CD4-positive, alpha-beta T cell (primary cell): ENCODE measurements around the gene CKB. TPM values are rescaled to one million over a fixed set of nuclear protein-coding genes. Genes with fewer than 3 reads are reported as not detected.

Experiments used
- ATAC-seq: fragments of 200-7000 bp; cut with Tn5 transposase; one replicate; pipeline ENCODE4 v1.10.0; 2022; ENCODE audit warnings: mild to moderate bottlenecking; ENCODE audit not compliant: poor library complexity
- CTCF ChIA-PET: fragments of 350-600 bp; sonication (Branson Sonifier 250); formaldehyde crosslinking; loops from one replicate; lab custom pipeline; 2021; ENCODE audit warnings: antibody characterized with exemption, inconsistent platforms; lab: Charles Lee
- POLR2A ChIA-PET: fragments of 350-600 bp; sonication (Branson Sonifier 250); formaldehyde crosslinking; loops from one replicate; lab custom pipeline; 2021; ENCODE audit warnings: antibody characterized with exemption, inconsistent platforms; lab: Charles Lee
- DNase-seq, 14 experiments: peaks; one replicate each; pipeline ENCODE4 v3.0.0-alpha.2; 2013 to 2020; ENCODE audit warnings: mixed read lengths in 2 of 14
- H3K27ac ChIP-seq, 2 donors: one replicate each; pipeline versions ENCODE4 v1.5.1 to v1.7.0; 2013; ENCODE audit warnings: low read length in 2 of 2, low read depth in 1 of 2, mild to moderate bottlenecking in 1 of 2
- H3K27me3 ChIP-seq, 2 experiments: 1 replicate in 1 of 2; 2 replicates in 1 of 2; pipeline versions ENCODE4 v1.6.1 to v1.7.0; 2013; ENCODE audit warnings: low read length in 2 of 2, control low read depth in 1 of 2, mild to moderate bottlenecking in 1 of 2, moderate library complexity in 1 of 2; ENCODE audit not compliant: insufficient read depth in 2 of 2, control insufficient read depth in 1 of 2
- H3K36me3 ChIP-seq: one replicate; pipeline ENCODE4 v1.6.1; 2013; ENCODE audit warnings: low read length, control low read depth; ENCODE audit not compliant: insufficient read depth
- H3K4me1 ChIP-seq: one replicate; pipeline ENCODE4 v1.6.1; 2013; ENCODE audit warnings: low read length, control low read depth; ENCODE audit not compliant: insufficient read depth
- H3K4me3 ChIP-seq: one replicate; pipeline ENCODE4 v1.5.1; 2013; ENCODE audit warnings: mild to moderate bottlenecking, low read length, moderate library complexity
- H3K9me3 ChIP-seq, 2 experiments: 1 replicate in 1 of 2; 2 replicates in 1 of 2; pipeline versions ENCODE4 v1.6.1 to v1.7.0; 2013; ENCODE audit warnings: low read length in 2 of 2, mild to moderate bottlenecking in 2 of 2, control low read depth in 1 of 2, moderate library complexity in 1 of 2; ENCODE audit not compliant: control insufficient read depth in 1 of 2, insufficient read depth in 1 of 2
- H3K27ac Mint-ChIP-seq: one replicate; pipeline ENCODE4 v1.8.0; 2020; ENCODE audit warnings: mixed read lengths
- H3K27me3 Mint-ChIP-seq: one replicate; pipeline ENCODE4 v1.8.0; 2021; ENCODE audit warnings: mixed read lengths
- H3K36me3 Mint-ChIP-seq: one replicate; pipeline ENCODE4 v1.8.0; 2021; ENCODE audit warnings: low read depth, mixed read lengths
- H3K4me1 Mint-ChIP-seq: one replicate; pipeline ENCODE4 v1.8.0; 2021; ENCODE audit warnings: low read depth, mixed read lengths
- H3K4me3 Mint-ChIP-seq: one replicate; pipeline ENCODE4 v1.8.0; 2020; ENCODE audit warnings: mild to moderate bottlenecking, mixed read lengths
- H3K9me3 Mint-ChIP-seq: one replicate; pipeline ENCODE4 v1.8.0; 2020; ENCODE audit warnings: mixed read lengths
- CTCF ChIP-seq: fragments of 200-600 bp; IDR thresholded peaks from one replicate; pipeline ENCODE4 v1.8.0; 2022; ENCODE audit warnings: antibody characterized with exemption, mild to moderate bottlenecking
- intact Hi-C, 2 experiments: fragments of 100-400 bp; cut with DNase I in 1 of 2; cut with micrococcal nuclease in 1 of 2; formaldehyde crosslinking; loops; one replicate each; pipeline versions ENCODE4 v1.15.1 to v1.9.0; 2023 to 2025; cut with DNase I, micrococcal nuclease
- total RNA-seq, 174 experiments: library from RNA in 2 of 174; stranded (reverse) in 2 of 174; gene quantifications; one replicate each; pipeline ENCODE4 v1.2.3 and lab custom pipeline; 2021 to 2026

CKB gene
- total RNA-seq, 2 experiments from 2014 or later = 5.8 to 6.6 TPM

- Mint-ChIP-seq H3K27me3 (no peaks in the 10 kb centered on the region), H3K4me1 (peaks cover 66% of the 10 kb centered on the region), H3K9me3 (no peaks in the 10 kb centered on the region), H3K36me3 (peaks cover 56% of the 10 kb centered on the region), H3K27ac (peak overlapping the region; percentile 94), H3K4me3 (peak overlapping the region; percentile 96)
- ChIA-PET CTCF (interaction anchor here (1.8 to 2.1 kb wide), 2 partner anchors 43 to 62 kb away, joined by 7 read pairs; no protein-coding TSS in a partner anchor), POLR2A (interaction anchor here (0.8 to 2.4 kb wide), 7 partner anchors 9 to 228 kb away, joined by 3 to 17 read pairs (median 6); partner anchors contain the start of genes EIF5, KLC1, TRMT61A and XRCC3)
- H3K36me3 ChIP-seq = peaks cover 31% of the 10 kb centered on the region
- no peaks in the 10 kb centered on the region for H3K27me3 ChIP-seq
- no peaks in the 10 kb centered on the region for H3K9me3 ChIP-seq
- peak overlapping the region; percentile 91 for H3K4me3 ChIP-seq
- TF ChIP-seq CTCF = no peak
- DNase-seq (peak in 1 of 14 experiments; percentile 10), ATAC-seq (peak; percentile 10)
- H3K27ac ChIP-seq = peak overlapping the region; percentile 72 to 85
- H3K4me1 ChIP-seq = peaks cover 61% of the 10 kb centered on the region
- intact Hi-C loops = loop anchor here (1.0 to 10.0 kb wide), 8 partner anchors 33 to 1197 kb away; partner anchors contain the start of genes TRMT61A (in 2 of the 2), CINP (in 1 of the 2), KLC1 (in 1 of the 2) and MARK3 (in 1 of the 2)
Measured at GRCh38 chr14:103562179-103562428, 39.5 kb upstream of the CKB start.

- H3K4me3 ChIP-seq = peak overlapping the region; percentile 91
Measured at GRCh38 chr14:103561381-103562178, 39.0 kb upstream of the CKB start.

More at GRCh38 chr14:103561381-103562178, 39.0 kb upstream of the CKB start:
- Mint-ChIP-seq H3K27ac (peak overlapping the region; percentile 94), H3K9me3 (no peaks in the 10 kb centered on the region), H3K4me3 (peak overlapping the region; percentile 96), H3K36me3 (peaks cover 57% of the 10 kb centered on the region), H3K27me3 (no peaks in the 10 kb centered on the region), H3K4me1 (peaks cover 68% of the 10 kb centered on the region)
- ChIA-PET CTCF (interaction anchor here (0.8 to 2.1 kb wide), 4 partner anchors 10 to 61 kb away, joined by 3 to 7 read pairs (median 5); no protein-coding TSS in a partner anchor), POLR2A (interaction anchor here (0.6 to 2.4 kb wide), 8 partner anchors 8 to 228 kb away, joined by 3 to 17 read pairs (median 5); partner anchors contain the start of genes CKB, EIF5, KLC1 and TRMT61A)
- H3K27ac ChIP-seq = peak overlapping the region; percentile 72 to 85
- peaks cover 31% of the 10 kb centered on the region for H3K36me3 ChIP-seq
- TF ChIP-seq CTCF = no peak
- no peaks in the 10 kb centered on the region for H3K9me3 ChIP-seq
- DNase-seq (peak in 9 of 14 experiments; percentile 9 to 65 (median 23)), ATAC-seq (peak; percentile 22)
- H3K27me3 ChIP-seq = no peaks in the 10 kb centered on the region
- peaks cover 62% of the 10 kb centered on the region for H3K4me1 ChIP-seq
- intact Hi-C loops = loop anchor here (1.0 to 10.0 kb wide), 8 partner anchors 32 to 1197 kb away; partner anchors contain the start of genes TRMT61A (in 2 of the 2), CINP (in 1 of the 2), KLC1 (in 1 of the 2) and MARK3 (in 1 of the 2)
